Panc1 (cell line): ENCODE results near the gene WHRN. TPM values are rescaled to one million over a fixed set of nuclear protein-coding genes. Genes with fewer than 3 reads are reported as not detected.

Experiments used
- ATAC-seq: fragments of 200-7000 bp; cut with Tn5 transposase; 2 replicates; pipeline ENCODE4 v1.9.1; 2020; ENCODE audit warnings: mild to moderate bottlenecking, moderate library complexity
- BruUV-seq: library from RNA; stranded (reverse); fragments of 400-500 nt; replicated peaks from 2 replicates; lab custom pipeline; 2021; lab: Mats Ljungman, UMichigan
- CTCF ChIA-PET: fragments of 300-600 bp; sonication (Branson Sonifier 250); formaldehyde crosslinking; loops from one replicate; lab custom pipeline; 2022; ENCODE audit warnings: antibody characterized with exemption; lab: Charles Lee
- POLR2A ChIA-PET: fragments of 300-600 bp; sonication (Branson Sonifier 250); formaldehyde crosslinking; loops from one replicate; lab custom pipeline; 2022; ENCODE audit warnings: antibody characterized with exemption; lab: Charles Lee
- DNase-seq: peaks from one replicate; pipeline ENCODE4 v3.0.0-alpha.2; 2010; ENCODE audit warnings: low read depth, low spot score
- H3K27ac ChIP-seq: 2 replicates; pipeline ENCODE4 v1.5.1; 2011; ENCODE audit warnings: mild to moderate bottlenecking, low read length, inconsistent platforms
- H3K27me3 ChIP-seq: fragments of 200-500 bp; sonication (Bioruptor generic); 2 replicates; pipeline ENCODE4 v1.6.0; 2014; ENCODE audit warnings: low read length, inconsistent platforms; ENCODE audit not compliant: control insufficient read depth, insufficient read depth
- H3K36me3 ChIP-seq: fragments of 200-500 bp; sonication (Bioruptor generic); 2 replicates; pipeline ENCODE4 v1.5.1; 2014; ENCODE audit warnings: inconsistent platforms, mild to moderate bottlenecking, low read length, moderate library complexity; ENCODE audit not compliant: control insufficient read depth, insufficient read depth
- H3K4me1 ChIP-seq: 2 replicates; pipeline ENCODE4 v1.5.1; 2011; ENCODE audit warnings: inconsistent platforms, mild to moderate bottlenecking, low read length, moderate library complexity; ENCODE audit not compliant: control insufficient read depth, insufficient read depth
- H3K4me3 ChIP-seq, 2 experiments: 2 replicates each; pipeline ENCODE4 v1.5.1; 2011 to 2012; ENCODE audit warnings: low read depth in 2 of 2, low read length in 2 of 2, mild to moderate bottlenecking in 2 of 2, inconsistent platforms in 1 of 2, moderate library complexity in 1 of 2
- H3K9me3 ChIP-seq: fragments of 200-500 bp; sonication (Bioruptor generic); 2 replicates; pipeline ENCODE4 v1.5.1; 2014; ENCODE audit warnings: low read depth, mild to moderate bottlenecking, inconsistent platforms, low read length, moderate library complexity; ENCODE audit not compliant: control insufficient read depth, insufficient read depth
- CTCF ChIP-seq: fragments of 450-650 bp; IDR thresholded peaks from 2 replicates; pipeline ENCODE4 v1.5.1; 2017; ENCODE audit warnings: mild to moderate bottlenecking
- POLR2AphosphoS5 ChIP-seq: IDR thresholded peaks from 2 replicates; pipeline ENCODE4 v1.6.1; 2012; ENCODE audit warnings: mild to moderate bottlenecking, low read depth, low read length, moderate library complexity
- SIN3A ChIP-seq: IDR thresholded peaks from 2 replicates; pipeline ENCODE4 v1.6.1; 2012; ENCODE audit warnings: low read depth, mild to moderate bottlenecking, low read length, moderate library complexity, borderline replicate concordance; ENCODE audit not compliant: insufficient read depth
- TCF7L2 ChIP-seq: IDR thresholded peaks from 2 replicates; pipeline ENCODE4 v1.6.1; 2011; ENCODE audit warnings: mild to moderate bottlenecking, low read depth, low read length, inconsistent platforms
- in situ Hi-C: cut with HindIII; loops from 2 replicates; pipeline ENCODE4 v1.10.0; 2016; ENCODE audit warnings: low sequenced_read_pairs, low pct_unique_long_range_greater_than_20kb
- intact Hi-C: fragments of 100-400 bp; cut with micrococcal nuclease; formaldehyde crosslinking; loops from one replicate; pipeline ENCODE4 v1.10.0; 2022; ENCODE audit not compliant: unreplicated experiment
- total RNA-seq: library from RNA; stranded (reverse); gene quantifications from one replicate; pipeline ENCODE4 v1.2.1, GENCODE V29; 2021; ENCODE audit not compliant: unreplicated experiment
- TF ChIP-seq, protein P1 (sequence below), 2 experiments: IDR thresholded peaks; 2 replicates each; pipeline ENCODE4 v1.6.1; 2011 to 2012; ENCODE audit warnings: low read depth in 2 of 2, control low read depth in 1 of 2, low read length in 1 of 2, mild to moderate bottlenecking in 1 of 2, moderate library complexity in 1 of 2; ENCODE audit not compliant: insufficient read depth in 1 of 2

Gene WHRN
- total RNA-seq, 1 experiment from 2014 or later = 18.0 TPM

DNA sequence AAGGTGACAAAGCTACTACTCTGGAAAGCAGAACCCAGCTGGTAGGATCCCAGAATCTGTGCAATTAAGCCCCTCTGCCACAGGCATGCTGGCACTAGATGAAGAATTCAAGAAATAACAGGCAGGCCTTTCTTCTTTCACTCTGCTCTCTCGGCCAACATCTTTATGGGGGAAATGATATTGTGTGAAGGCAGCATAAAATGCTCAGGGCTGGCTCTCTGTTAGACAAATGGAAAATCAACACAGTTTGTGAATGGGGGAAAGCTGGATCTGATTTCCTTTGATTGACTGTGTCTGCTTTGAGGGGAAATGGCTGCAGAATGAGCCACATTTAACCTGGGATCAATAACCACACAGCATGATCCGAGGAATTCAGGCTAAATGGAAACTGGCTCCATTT lies 88.4 kb downstream of the WHRN start:
- Histone ChIP-seq H3K9me3 (no peaks in the 10 kb centered on the region), H3K36me3 (no peaks in the 10 kb centered on the region), H3K4me1 (no peaks in the 10 kb centered on the region), H3K27me3 (no peaks in the 10 kb centered on the region), H3K27ac (no peak overlapping the region), H3K4me3 (no peak overlapping the region)
- DNase-seq (no peak), ATAC-seq (no peak)
- BruUV-seq = no TSS peak
- POLR2A ChIA-PET = no interaction called here
- in situ Hi-C loops = no loop called here
- intact Hi-C loops = no loop called here
- no peak for TF ChIP-seq POLR2AphosphoS5
- TF ChIP-seq CTCF = no peak
- TF ChIP-seq, protein P1, sequence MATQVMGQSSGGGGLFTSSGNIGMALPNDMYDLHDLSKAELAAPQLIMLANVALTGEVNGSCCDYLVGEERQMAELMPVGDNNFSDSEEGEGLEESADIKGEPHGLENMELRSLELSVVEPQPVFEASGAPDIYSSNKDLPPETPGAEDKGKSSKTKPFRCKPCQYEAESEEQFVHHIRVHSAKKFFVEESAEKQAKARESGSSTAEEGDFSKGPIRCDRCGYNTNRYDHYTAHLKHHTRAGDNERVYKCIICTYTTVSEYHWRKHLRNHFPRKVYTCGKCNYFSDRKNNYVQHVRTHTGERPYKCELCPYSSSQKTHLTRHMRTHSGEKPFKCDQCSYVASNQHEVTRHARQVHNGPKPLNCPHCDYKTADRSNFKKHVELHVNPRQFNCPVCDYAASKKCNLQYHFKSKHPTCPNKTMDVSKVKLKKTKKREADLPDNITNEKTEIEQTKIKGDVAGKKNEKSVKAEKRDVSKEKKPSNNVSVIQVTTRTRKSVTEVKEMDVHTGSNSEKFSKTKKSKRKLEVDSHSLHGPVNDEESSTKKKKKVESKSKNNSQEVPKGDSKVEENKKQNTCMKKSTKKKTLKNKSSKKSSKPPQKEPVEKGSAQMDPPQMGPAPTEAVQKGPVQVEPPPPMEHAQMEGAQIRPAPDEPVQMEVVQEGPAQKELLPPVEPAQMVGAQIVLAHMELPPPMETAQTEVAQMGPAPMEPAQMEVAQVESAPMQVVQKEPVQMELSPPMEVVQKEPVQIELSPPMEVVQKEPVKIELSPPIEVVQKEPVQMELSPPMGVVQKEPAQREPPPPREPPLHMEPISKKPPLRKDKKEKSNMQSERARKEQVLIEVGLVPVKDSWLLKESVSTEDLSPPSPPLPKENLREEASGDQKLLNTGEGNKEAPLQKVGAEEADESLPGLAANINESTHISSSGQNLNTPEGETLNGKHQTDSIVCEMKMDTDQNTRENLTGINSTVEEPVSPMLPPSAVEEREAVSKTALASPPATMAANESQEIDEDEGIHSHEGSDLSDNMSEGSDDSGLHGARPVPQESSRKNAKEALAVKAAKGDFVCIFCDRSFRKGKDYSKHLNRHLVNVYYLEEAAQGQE (IDR thresholded peaks at IDR 0.05; ENCODE audit: insufficient read depth in 1 of 2, low read depth in 2 of 2, low read length in 1 of 2) = no peak
- no peak for TF ChIP-seq SIN3A
- CTCF ChIA-PET = no interaction called here

DNA sequence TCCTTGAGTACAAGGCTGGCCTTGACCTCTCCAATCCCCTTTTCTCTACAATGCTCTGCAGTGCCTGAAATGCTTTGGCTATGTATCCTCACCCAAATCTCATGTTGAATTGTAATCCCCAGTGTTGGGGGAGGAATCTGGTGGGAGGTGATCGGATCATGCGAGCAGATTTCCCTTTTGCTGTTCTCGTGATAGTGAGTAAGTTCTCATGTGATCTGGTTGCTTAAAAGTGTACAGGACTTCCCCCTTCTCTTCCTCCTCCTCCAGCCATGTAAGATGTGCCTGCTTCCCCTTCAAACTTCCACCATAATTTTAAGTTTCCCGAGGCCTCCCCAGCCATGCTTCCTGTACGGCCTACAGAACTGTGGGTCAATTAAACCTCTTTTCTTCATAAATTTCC lies 89.0 kb downstream of the WHRN start:
- Histone ChIP-seq H3K27me3 (no peaks in the 10 kb centered on the region), H3K9me3 (no peaks in the 10 kb centered on the region), H3K4me1 (no peaks in the 10 kb centered on the region), H3K36me3 (no peaks in the 10 kb centered on the region), H3K27ac (no peak overlapping the region), H3K4me3 (no peak overlapping the region)
- POLR2A ChIA-PET = no interaction called here
- intact Hi-C loops = no loop called here
- no peak for TF ChIP-seq TCF7L2
- no peak for TF ChIP-seq CTCF
- TF ChIP-seq SIN3A = no peak
- TF ChIP-seq, protein P1 (IDR thresholded peaks at IDR 0.05; ENCODE audit: insufficient read depth in 1 of 2, low read depth in 2 of 2, low read length in 1 of 2) = no peak
- no peak for TF ChIP-seq POLR2AphosphoS5
- BruUV-seq = no TSS peak
- ATAC-seq (no peak), DNase-seq (no peak)
- CTCF ChIA-PET = no interaction called here
- in situ Hi-C loops = no loop called here
